HEK293 (cell line): ENCODE data around the gene CCDC27.

ENCODE experiments used
- GLI4 ChIP-seq: fragments of 450-650 bp; formaldehyde crosslinking; IDR thresholded peaks from 2 replicates; pipeline ENCODE4 v1.5.1; 2016; ENCODE audit warnings: missing biosample characterization, missing genetic modification characterization
- ZNF391 ChIP-seq: fragments of 450-650 bp; formaldehyde crosslinking; IDR thresholded peaks from 2 replicates; pipeline ENCODE4 v1.5.1; 2016; ENCODE audit warnings: low read depth, missing biosample characterization, missing genetic modification characterization, borderline replicate concordance
- ZNF404 ChIP-seq: fragments of 450-650 bp; formaldehyde crosslinking; IDR thresholded peaks from 2 replicates; pipeline ENCODE4 v1.5.1; 2017; ENCODE audit warnings: missing biosample characterization, missing genetic modification characterization
- ZNF555 ChIP-seq: fragments of 450-650 bp; formaldehyde crosslinking; conservative IDR thresholded peaks from 2 replicates; pipeline ENCODE4 v1.5.1; 2017; ENCODE audit warnings: missing biosample characterization, mild to moderate bottlenecking, missing genetic modification characterization, inconsistent platforms
- TF ChIP-seq, protein P1 (sequence below): fragments of 450-650 bp; formaldehyde crosslinking; IDR thresholded peaks from 2 replicates; pipeline ENCODE4 v1.5.1; 2016; ENCODE audit warnings: missing biosample characterization, missing genetic modification characterization
- TF ChIP-seq, protein P2 (sequence below): fragments of 450-650 bp; formaldehyde crosslinking; IDR thresholded peaks from 2 replicates; pipeline ENCODE4 v1.5.1; 2016; ENCODE audit warnings: missing biosample characterization, missing genetic modification characterization

DNA sequence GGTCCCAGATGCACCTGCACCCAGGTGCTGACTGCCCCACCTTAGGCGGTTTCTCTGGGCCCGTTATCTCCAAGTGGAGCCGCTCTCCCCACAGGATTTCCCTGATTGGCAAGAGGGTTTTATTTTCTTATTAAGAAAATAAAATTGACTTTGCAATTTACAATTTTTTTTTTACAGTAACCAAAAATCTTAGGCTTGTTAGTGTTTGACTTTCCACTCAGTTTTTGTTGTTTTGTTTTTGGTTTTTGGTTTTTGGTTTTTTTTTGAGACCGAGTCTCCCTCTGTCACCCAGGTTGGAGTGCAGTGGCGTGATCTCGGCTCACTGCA lies 4.8 kb upstream of the CCDC27 start:
- TF ChIP-seq ZNF555 (tag by site-specific recombination): no peak
- TF ChIP-seq, protein P1, sequence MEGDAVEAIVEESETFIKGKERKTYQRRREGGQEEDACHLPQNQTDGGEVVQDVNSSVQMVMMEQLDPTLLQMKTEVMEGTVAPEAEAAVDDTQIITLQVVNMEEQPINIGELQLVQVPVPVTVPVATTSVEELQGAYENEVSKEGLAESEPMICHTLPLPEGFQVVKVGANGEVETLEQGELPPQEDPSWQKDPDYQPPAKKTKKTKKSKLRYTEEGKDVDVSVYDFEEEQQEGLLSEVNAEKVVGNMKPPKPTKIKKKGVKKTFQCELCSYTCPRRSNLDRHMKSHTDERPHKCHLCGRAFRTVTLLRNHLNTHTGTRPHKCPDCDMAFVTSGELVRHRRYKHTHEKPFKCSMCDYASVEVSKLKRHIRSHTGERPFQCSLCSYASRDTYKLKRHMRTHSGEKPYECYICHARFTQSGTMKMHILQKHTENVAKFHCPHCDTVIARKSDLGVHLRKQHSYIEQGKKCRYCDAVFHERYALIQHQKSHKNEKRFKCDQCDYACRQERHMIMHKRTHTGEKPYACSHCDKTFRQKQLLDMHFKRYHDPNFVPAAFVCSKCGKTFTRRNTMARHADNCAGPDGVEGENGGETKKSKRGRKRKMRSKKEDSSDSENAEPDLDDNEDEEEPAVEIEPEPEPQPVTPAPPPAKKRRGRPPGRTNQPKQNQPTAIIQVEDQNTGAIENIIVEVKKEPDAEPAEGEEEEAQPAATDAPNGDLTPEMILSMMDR (tag by site-specific recombination): no peak
- no peak for TF ChIP-seq ZNF391 (tag by site-specific recombination)
- TF ChIP-seq, protein P2, sequence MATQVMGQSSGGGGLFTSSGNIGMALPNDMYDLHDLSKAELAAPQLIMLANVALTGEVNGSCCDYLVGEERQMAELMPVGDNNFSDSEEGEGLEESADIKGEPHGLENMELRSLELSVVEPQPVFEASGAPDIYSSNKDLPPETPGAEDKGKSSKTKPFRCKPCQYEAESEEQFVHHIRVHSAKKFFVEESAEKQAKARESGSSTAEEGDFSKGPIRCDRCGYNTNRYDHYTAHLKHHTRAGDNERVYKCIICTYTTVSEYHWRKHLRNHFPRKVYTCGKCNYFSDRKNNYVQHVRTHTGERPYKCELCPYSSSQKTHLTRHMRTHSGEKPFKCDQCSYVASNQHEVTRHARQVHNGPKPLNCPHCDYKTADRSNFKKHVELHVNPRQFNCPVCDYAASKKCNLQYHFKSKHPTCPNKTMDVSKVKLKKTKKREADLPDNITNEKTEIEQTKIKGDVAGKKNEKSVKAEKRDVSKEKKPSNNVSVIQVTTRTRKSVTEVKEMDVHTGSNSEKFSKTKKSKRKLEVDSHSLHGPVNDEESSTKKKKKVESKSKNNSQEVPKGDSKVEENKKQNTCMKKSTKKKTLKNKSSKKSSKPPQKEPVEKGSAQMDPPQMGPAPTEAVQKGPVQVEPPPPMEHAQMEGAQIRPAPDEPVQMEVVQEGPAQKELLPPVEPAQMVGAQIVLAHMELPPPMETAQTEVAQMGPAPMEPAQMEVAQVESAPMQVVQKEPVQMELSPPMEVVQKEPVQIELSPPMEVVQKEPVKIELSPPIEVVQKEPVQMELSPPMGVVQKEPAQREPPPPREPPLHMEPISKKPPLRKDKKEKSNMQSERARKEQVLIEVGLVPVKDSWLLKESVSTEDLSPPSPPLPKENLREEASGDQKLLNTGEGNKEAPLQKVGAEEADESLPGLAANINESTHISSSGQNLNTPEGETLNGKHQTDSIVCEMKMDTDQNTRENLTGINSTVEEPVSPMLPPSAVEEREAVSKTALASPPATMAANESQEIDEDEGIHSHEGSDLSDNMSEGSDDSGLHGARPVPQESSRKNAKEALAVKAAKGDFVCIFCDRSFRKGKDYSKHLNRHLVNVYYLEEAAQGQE (tag by site-specific recombination): no peak
- TF ChIP-seq GLI4 (tag by site-specific recombination): no peak
- no peak for TF ChIP-seq ZNF404
